Measurements from ENCODE around the gene KCNK5.
A peak's percentile ranks its signal among the peaks of the same experiment; 100 is the strongest.

The KCNK5 gene

GRCh38 chr6:39178235-39178634, 51.0 kb downstream of the KCNK5 start:
- DNase-seq (ENCODE audit: low read depth in 1 of 2, low spot score in 1 of 2) = no peak

GRCh38 chr6:39177130-39177529, 52.1 kb downstream of the KCNK5 start:
- DNase-seq (ENCODE audit: low read depth in 1 of 2, low spot score in 1 of 2) = no peak

GRCh38 chr6:39173270-39173669, 56.0 kb downstream of the KCNK5 start:
- DNase-seq (ENCODE audit: low read depth in 1 of 2, low spot score in 1 of 2) = no peak

- no peak for DNase-seq (ENCODE audit: low read depth in 1 of 2, low spot score in 1 of 2)
Observed at GRCh38 chr6:39172377-39172757, 56.9 kb downstream of the KCNK5 start.

- DNase-seq (ENCODE audit: low read depth in 1 of 2, low spot score in 1 of 2) = no peak
Observed at GRCh38 chr6:39171489-39172376, 57.5 kb downstream of the KCNK5 start.

GRCh38 chr6:39170860-39171259, 58.4 kb downstream of the KCNK5 start:
- DNase-seq (ENCODE audit: low read depth in 1 of 2, low spot score in 1 of 2) = no peak

GRCh38 chr6:39170389-39170788, 58.9 kb downstream of the KCNK5 start:
- DNase-seq (ENCODE audit: low read depth in 1 of 2, low spot score in 1 of 2) = no peak

- DNase-seq (ENCODE audit: low read depth in 1 of 2, low spot score in 1 of 2) = no peak
Observed at GRCh38 chr6:39169448-39170344, 59.6 kb downstream of the KCNK5 start.

GRCh38 chr6:39167866-39168625, 61.2 kb downstream of the KCNK5 start:
- no peak for DNase-seq (ENCODE audit: low read depth in 1 of 2, low spot score in 1 of 2)

GRCh38 chr6:39167321-39167720, 62.0 kb downstream of the KCNK5 start:
- no peak for DNase-seq (ENCODE audit: low read depth in 1 of 2, low spot score in 1 of 2)

GRCh38 chr6:39166912-39167290, 62.4 kb downstream of the KCNK5 start:
- DNase-seq (ENCODE audit: low read depth in 1 of 2, low spot score in 1 of 2) = no peak

GRCh38 chr6:39166189-39166911, 62.9 kb downstream of the KCNK5 start:
- peak; percentile 69 to 78 for DNase-seq (ENCODE audit: low read depth in 1 of 2, low spot score in 1 of 2)

GRCh38 chr6:39157511-39157910, 71.8 kb downstream of the KCNK5 start:
- no peak for DNase-seq (ENCODE audit: low read depth in 1 of 2, low spot score in 1 of 2)

- no peak for DNase-seq (ENCODE audit: low read depth in 1 of 2, low spot score in 1 of 2)
Observed at GRCh38 chr6:39156801-39157200, 72.5 kb downstream of the KCNK5 start.

- DNase-seq (ENCODE audit: low read depth in 1 of 2, low spot score in 1 of 2) = no peak
Observed at GRCh38 chr6:39154705-39155104, 74.6 kb downstream of the KCNK5 start.

GRCh38 chr6:39153766-39154397, 75.4 kb downstream of the KCNK5 start:
- DNase-seq (ENCODE audit: low read depth in 1 of 2, low spot score in 1 of 2) = no peak

GRCh38 chr6:39152262-39152661, 77.0 kb downstream of the KCNK5 start:
- no peak for DNase-seq (ENCODE audit: low read depth in 1 of 2, low spot score in 1 of 2)

GRCh38 chr6:39151211-39151610, 78.1 kb downstream of the KCNK5 start:
- DNase-seq (ENCODE audit: low read depth in 1 of 2, low spot score in 1 of 2) = no peak

- DNase-seq (ENCODE audit: low read depth in 1 of 2, low spot score in 1 of 2) = no peak
Observed at GRCh38 chr6:39144481-39145173, 84.6 kb downstream of the KCNK5 start.
